ENCODE measurements around the gene ADAMTS17.

- TF ChIP-seq, protein P1, sequence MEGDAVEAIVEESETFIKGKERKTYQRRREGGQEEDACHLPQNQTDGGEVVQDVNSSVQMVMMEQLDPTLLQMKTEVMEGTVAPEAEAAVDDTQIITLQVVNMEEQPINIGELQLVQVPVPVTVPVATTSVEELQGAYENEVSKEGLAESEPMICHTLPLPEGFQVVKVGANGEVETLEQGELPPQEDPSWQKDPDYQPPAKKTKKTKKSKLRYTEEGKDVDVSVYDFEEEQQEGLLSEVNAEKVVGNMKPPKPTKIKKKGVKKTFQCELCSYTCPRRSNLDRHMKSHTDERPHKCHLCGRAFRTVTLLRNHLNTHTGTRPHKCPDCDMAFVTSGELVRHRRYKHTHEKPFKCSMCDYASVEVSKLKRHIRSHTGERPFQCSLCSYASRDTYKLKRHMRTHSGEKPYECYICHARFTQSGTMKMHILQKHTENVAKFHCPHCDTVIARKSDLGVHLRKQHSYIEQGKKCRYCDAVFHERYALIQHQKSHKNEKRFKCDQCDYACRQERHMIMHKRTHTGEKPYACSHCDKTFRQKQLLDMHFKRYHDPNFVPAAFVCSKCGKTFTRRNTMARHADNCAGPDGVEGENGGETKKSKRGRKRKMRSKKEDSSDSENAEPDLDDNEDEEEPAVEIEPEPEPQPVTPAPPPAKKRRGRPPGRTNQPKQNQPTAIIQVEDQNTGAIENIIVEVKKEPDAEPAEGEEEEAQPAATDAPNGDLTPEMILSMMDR (IDR thresholded peaks at IDR 0.05; ENCODE audit: low read depth, low read length), result no peak
- no peak for TF ChIP-seq EZH2phosphoT487 (IDR thresholded peaks at IDR 0.05; ENCODE audit: low read depth)
Measured at GRCh38 chr15:100372739-100373119, 31.0 kb upstream of the ADAMTS17 start.

Data from OCI-LY3 (cell line).